B cell (primary cell): ENCODE results near the gene PDS5A. TPM values are rescaled to one million over a fixed set of nuclear protein-coding genes. Genes with fewer than 3 reads are reported as not detected.

ENCODE experiments used
- ATAC-seq: fragments of 200-7000 bp; cut with Tn5 transposase; one replicate; pipeline ENCODE4 v1.10.0; 2021; ENCODE audit warnings: low read depth, mild to moderate bottlenecking, moderate number of reproducible peaks, moderate library complexity
- CTCF ChIA-PET: fragments of 350-600 bp; sonication (Branson Sonifier 250); formaldehyde crosslinking; loops from one replicate; lab custom pipeline; 2021; ENCODE audit warnings: antibody characterized with exemption, inconsistent platforms; lab: Charles Lee
- POLR2A ChIA-PET: fragments of 350-600 bp; sonication (Branson Sonifier 250); formaldehyde crosslinking; loops from one replicate; lab custom pipeline; 2021; ENCODE audit warnings: antibody characterized with exemption; lab: Charles Lee
- DNase-seq: peaks from one replicate; pipeline ENCODE4 v3.0.0; 2013
- H2AFZ ChIP-seq: 2 replicates; pipeline ENCODE4 v1.6.1; 2012; ENCODE audit warnings: mild to moderate bottlenecking, low read depth, low read length; ENCODE audit not compliant: insufficient read depth, poor library complexity, severe bottlenecking
- H3K27ac ChIP-seq, 2 donors: 1 replicate in 1 of 2; 2 replicates in 1 of 2; pipeline ENCODE4 v1.5.1; 2012 to 2013; ENCODE audit warnings: low read length in 2 of 2, mild to moderate bottlenecking in 2 of 2, moderate library complexity in 1 of 2
- H3K27me3 ChIP-seq, 4 experiments: fragments of 200-600 bp in 1 of 4; sonication (generic) in 1 of 4; replicated peaks in 1 of 4; 1 replicate in 2 of 4; 2 replicates in 2 of 4; pipeline versions ENCODE4 v1.6.1 to v1.7.0; 2013 to 2016; ENCODE audit warnings: low read length in 3 of 4, mild to moderate bottlenecking in 2 of 4, mixed read lengths in 1 of 4, moderate library complexity in 1 of 4; ENCODE audit not compliant: insufficient read depth in 4 of 4, control insufficient read depth in 3 of 4; ENCODE audit errors: control extremely low read depth in 1 of 4
- H3K36me3 ChIP-seq, 2 experiments: replicated peaks in 1 of 2; 1 replicate in 1 of 2; 2 replicates in 1 of 2; pipeline versions ENCODE4 v1.6.1 to v1.7.1; 2013; ENCODE audit warnings: low read length in 1 of 2; ENCODE audit not compliant: insufficient read depth in 2 of 2, control insufficient read depth in 1 of 2; ENCODE audit errors: control extremely low read depth in 1 of 2, extremely low read depth in 1 of 2
- H3K4me1 ChIP-seq, 2 donors: fragments of 200-600 bp in 1 of 2; sonication (generic) in 1 of 2; 1 replicate in 1 of 2; 2 replicates in 1 of 2; pipeline versions ENCODE4 v1.5.1 to v1.6.1; 2013 to 2017; ENCODE audit warnings: low read length in 2 of 2; ENCODE audit not compliant: control insufficient read depth in 2 of 2, insufficient read depth in 2 of 2
- H3K4me2 ChIP-seq: replicated peaks from 2 replicates; pipeline ENCODE3; 2012; ENCODE audit warnings: mild to moderate bottlenecking, low read depth, low read length; ENCODE audit not compliant: poor library complexity, severe bottlenecking
- H3K4me3 ChIP-seq, 5 experiments: fragments of 200-600 bp in 1 of 5; sonication (generic) in 1 of 5; 1 replicate in 3 of 5; 2 replicates in 2 of 5; pipeline versions ENCODE4 v1.5.1 to v1.7.0; 2011 to 2016; ENCODE audit warnings: low read length in 4 of 5, mild to moderate bottlenecking in 4 of 5, low read depth in 2 of 5, control low read depth in 1 of 5, moderate library complexity in 1 of 5; ENCODE audit not compliant: insufficient read depth in 1 of 5; ENCODE audit errors: control extremely low read depth in 1 of 5, extremely low read depth in 1 of 5
- H3K79me2 ChIP-seq: fragments of 200-600 bp; sonication (generic); one replicate; pipeline ENCODE4 v1.6.0; 2016; ENCODE audit warnings: low read length; ENCODE audit not compliant: control insufficient read depth, insufficient read depth
- H3K9ac ChIP-seq: fragments of 200-600 bp; sonication (generic); 2 replicates; pipeline ENCODE4 v1.6.1; 2017; ENCODE audit warnings: mild to moderate bottlenecking, low read length, moderate library complexity
- H3K9me3 ChIP-seq, 3 donors: one replicate each; pipeline versions ENCODE4 v1.6.1 to v1.7.1; 2013; ENCODE audit warnings: low read length in 2 of 3; ENCODE audit not compliant: control insufficient read depth in 2 of 3, insufficient read depth in 1 of 3; ENCODE audit errors: control extremely low read depth in 1 of 3
- H4K20me1 ChIP-seq: 2 replicates; pipeline ENCODE4 v1.6.0; 2012; ENCODE audit warnings: mild to moderate bottlenecking, low read length; ENCODE audit not compliant: insufficient read depth, control insufficient read depth, poor library complexity, severe bottlenecking
- H3K27ac Mint-ChIP-seq: one replicate; pipeline ENCODE4 v1.8.0; 2021; ENCODE audit warnings: mixed read lengths
- H3K27me3 Mint-ChIP-seq: one replicate; pipeline ENCODE4 v1.8.0; 2021; ENCODE audit warnings: mixed read lengths
- H3K4me1 Mint-ChIP-seq: one replicate; pipeline ENCODE4 v1.8.0; 2021; ENCODE audit warnings: mixed read lengths
- H3K4me3 Mint-ChIP-seq: one replicate; pipeline ENCODE4 v1.8.0; 2021; ENCODE audit warnings: mixed read lengths
- H3K9me3 Mint-ChIP-seq: one replicate; pipeline ENCODE4 v1.8.0; 2022; ENCODE audit warnings: mixed read lengths; ENCODE audit not compliant: insufficient read depth
- EZH2 ChIP-seq: IDR thresholded peaks from 2 replicates; pipeline ENCODE4 v1.6.1; 2012; ENCODE audit warnings: borderline replicate concordance, low read depth, mild to moderate bottlenecking, moderate library complexity, low read length; ENCODE audit not compliant: insufficient read depth, poor library complexity, severe bottlenecking
- WGBS: methylation state at CpG from one replicate; pipeline ENCODE4 v1.1.5; 2013; ENCODE audit warnings: missing lambda C conversion rate; ENCODE audit not compliant: insufficient coverage; 5-methylcytosine and 5-hydroxymethylcytosine counted together
- intact Hi-C: fragments of 100-400 bp; cut with micrococcal nuclease; formaldehyde crosslinking; loops from one replicate; pipeline ENCODE4 v1.10.0; 2022
- polyA plus RNA-seq: library from polyadenylated mRNA; depleted of rRNA; stranded (reverse); fragments of >200 nt; gene quantifications from 2 replicates; pipeline ENCODE4 v1.2.3, GENCODE V29; 2012
- total RNA-seq, 2 donors: library from RNA; stranded (reverse); fragments of 120-200 nt in 1 of 2; gene quantifications; 1 replicate in 1 of 2; 2 replicates in 1 of 2; pipeline versions ENCODE4 v1.2.3 to v1.2.4, GENCODE V29; 2013 to 2022
- TF ChIP-seq, protein P1 (sequence below): fragments of 200-600 bp; IDR thresholded peaks from one replicate; pipeline ENCODE4 v1.8.0; 2022; ENCODE audit warnings: antibody characterized with exemption, mild to moderate bottlenecking

PDS5A gene
- total and polyA plus RNA-seq, 2 donors (not counting 1 experiment from before 2014, with no cell fraction given) = 19.4 to 111 TPM

DNA sequence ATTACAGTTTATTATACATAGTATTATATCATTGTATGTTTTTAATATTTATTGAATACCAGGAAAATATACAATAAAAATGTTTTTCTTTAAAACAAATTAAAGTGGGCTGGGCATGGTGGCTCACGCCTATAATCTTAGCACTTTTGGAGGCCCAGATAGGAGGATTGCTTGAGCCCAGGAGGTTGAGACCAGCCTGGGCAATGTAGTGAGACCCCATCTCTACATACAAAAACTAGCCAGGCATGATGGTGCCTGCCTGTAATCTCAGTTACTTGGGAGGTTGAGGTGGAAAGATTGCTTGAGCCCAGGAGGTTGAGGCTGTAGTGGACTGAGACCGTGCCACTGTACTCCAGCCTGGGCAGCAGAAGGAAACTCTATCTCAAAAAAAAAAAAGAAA, 38.3 kb upstream of the PDS5A start:
- Histone ChIP-seq H3K4me1 (no peaks in the 10 kb centered on the region), H4K20me1 (no peaks in the 10 kb centered on the region), H3K9me3 (no peaks in the 10 kb centered on the region), H2AFZ (no peak overlapping the region), H3K27me3 (no peaks in the 10 kb centered on the region), H3K79me2 (no peaks in the 10 kb centered on the region), H3K4me3 (no peak overlapping the region), H3K36me3 (no peaks in the 10 kb centered on the region), H3K4me2 (no peak overlapping the region), H3K9ac (no peak overlapping the region), H3K27ac (no peak overlapping the region)
- no peak overlapping the region for H3K27ac Mint-ChIP-seq
- ChIA-PET CTCF (no interaction called here), POLR2A (no interaction called here)
- no peaks in the 10 kb centered on the region for H3K27me3 Mint-ChIP-seq
- intact Hi-C loops = no loop called here
- no CpG with 5 or more reads among the region's 2 CpGs for WGBS
- ATAC-seq (no peak), DNase-seq (no peak)
- H3K9me3 Mint-ChIP-seq = no peaks in the 10 kb centered on the region
- TF ChIP-seq EZH2 = no peak
- TF ChIP-seq, protein P1, sequence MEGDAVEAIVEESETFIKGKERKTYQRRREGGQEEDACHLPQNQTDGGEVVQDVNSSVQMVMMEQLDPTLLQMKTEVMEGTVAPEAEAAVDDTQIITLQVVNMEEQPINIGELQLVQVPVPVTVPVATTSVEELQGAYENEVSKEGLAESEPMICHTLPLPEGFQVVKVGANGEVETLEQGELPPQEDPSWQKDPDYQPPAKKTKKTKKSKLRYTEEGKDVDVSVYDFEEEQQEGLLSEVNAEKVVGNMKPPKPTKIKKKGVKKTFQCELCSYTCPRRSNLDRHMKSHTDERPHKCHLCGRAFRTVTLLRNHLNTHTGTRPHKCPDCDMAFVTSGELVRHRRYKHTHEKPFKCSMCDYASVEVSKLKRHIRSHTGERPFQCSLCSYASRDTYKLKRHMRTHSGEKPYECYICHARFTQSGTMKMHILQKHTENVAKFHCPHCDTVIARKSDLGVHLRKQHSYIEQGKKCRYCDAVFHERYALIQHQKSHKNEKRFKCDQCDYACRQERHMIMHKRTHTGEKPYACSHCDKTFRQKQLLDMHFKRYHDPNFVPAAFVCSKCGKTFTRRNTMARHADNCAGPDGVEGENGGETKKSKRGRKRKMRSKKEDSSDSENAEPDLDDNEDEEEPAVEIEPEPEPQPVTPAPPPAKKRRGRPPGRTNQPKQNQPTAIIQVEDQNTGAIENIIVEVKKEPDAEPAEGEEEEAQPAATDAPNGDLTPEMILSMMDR = no peak
- H3K4me3 Mint-ChIP-seq = no peak overlapping the region
- H3K4me1 Mint-ChIP-seq = no peaks in the 10 kb centered on the region

DNA sequence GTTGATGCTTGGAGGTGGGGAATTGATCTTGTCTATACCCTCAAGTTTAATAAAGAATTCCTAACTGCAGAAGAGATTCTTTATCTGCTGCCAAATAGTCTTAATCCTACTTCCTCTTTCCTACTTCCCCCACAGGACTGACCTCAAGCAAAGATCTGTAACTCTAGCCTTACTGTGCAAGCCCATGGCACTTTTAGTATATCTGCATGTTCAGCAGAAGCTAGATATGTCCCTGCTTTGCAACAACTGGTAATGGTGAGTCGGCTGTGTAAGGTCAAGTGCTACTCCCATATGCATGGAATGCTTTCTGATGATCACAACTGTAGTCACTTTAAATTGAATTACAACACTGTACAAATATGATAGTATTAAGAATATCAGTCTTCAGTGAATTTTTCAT, 26.3 kb upstream of the PDS5A start:
- TF ChIP-seq, protein P1 = no peak
- no peak for TF ChIP-seq EZH2
- no CpG with 5 or more reads among the region's 1 CpG for WGBS
- peaks cover 0 to 7% (median 0%) of the 10 kb centered on the region in 3 donors for H3K9me3 ChIP-seq
- no peaks in the 10 kb centered on the region for H4K20me1 ChIP-seq
- no peaks in the 10 kb centered on the region for H3K36me3 ChIP-seq
- H2AFZ ChIP-seq = no peak overlapping the region
- peaks cover 0 to 4% of the 10 kb centered on the region in 2 donors for H3K4me1 ChIP-seq
- DNase-seq = peak; percentile 27
- no peak overlapping the region for H3K9ac ChIP-seq
- intact Hi-C loops = no loop called here
- H3K27ac ChIP-seq = no peak overlapping the region
- ChIA-PET POLR2A (no interaction called here), CTCF (no interaction called here)
- no peak overlapping the region for H3K4me2 ChIP-seq
- H3K4me3 Mint-ChIP-seq = no peak overlapping the region
- H3K9me3 Mint-ChIP-seq = no peaks in the 10 kb centered on the region
- H3K4me3 ChIP-seq = no peak overlapping the region
- no peaks in the 10 kb centered on the region for H3K27me3 Mint-ChIP-seq
- H3K27me3 ChIP-seq = no peaks in the 10 kb centered on the region
- ATAC-seq = no peak
- H3K79me2 ChIP-seq = no peaks in the 10 kb centered on the region
- H3K27ac Mint-ChIP-seq = no peak overlapping the region
- peaks cover 4% of the 10 kb centered on the region for H3K4me1 Mint-ChIP-seq
